Left ventricle myocardium superior (tissue), 1 donor: Measurements from ENCODE around the gene LCLAT1. TPM values are rescaled to one million over a fixed set of nuclear protein-coding genes. Genes with fewer than 3 reads are reported as not detected.

Experiments
- ATAC-seq: fragments of 200-7000 bp; cut with Tn5 transposase; one replicate; pipeline ENCODE4 v1.9.1; 2020; ENCODE audit warnings: mild to moderate bottlenecking, moderate library complexity
- DNase-seq: peaks from one replicate; pipeline ENCODE4 v3.0.0-alpha.2; 2020
- intact Hi-C: fragments of 100-400 bp; cut with micrococcal nuclease; formaldehyde crosslinking; loops from one replicate; pipeline ENCODE4 v1.11.0; 2022
- total RNA-seq: library from RNA; stranded (reverse); fragmentation: NEBNext Ultra II Directional; extraction: Animal tissue kit (Norgen Biotek cat#: 25700); gene quantifications from one replicate; pipeline ENCODE4 v1.2.1, GENCODE V29; 2021
- donor health status: DM: no; HTN: yes; CAD: no; lungs with severe emphysema.

The LCLAT1 gene
- total RNA-seq, 1 donor from 2014 or later: 33.9 TPM

DNA sequence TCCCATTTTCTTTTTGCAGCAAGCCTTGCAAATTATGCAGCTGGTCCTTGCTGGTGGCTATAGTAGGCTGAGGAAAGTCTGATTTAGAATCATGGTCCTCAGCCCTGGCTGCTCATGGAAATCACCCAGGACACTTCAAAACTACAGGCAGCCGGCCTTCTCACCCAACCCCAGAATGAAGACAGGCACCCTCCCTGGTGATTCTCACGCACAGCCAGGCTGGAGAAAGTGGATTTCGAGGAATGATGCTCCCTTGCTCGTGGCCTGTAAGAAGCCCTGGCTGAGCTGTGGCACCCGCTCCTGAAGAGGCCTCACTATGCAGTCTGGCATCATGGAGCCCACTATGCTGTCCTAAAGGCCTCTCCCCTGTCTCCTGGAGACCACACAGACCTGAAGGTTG, 202.8 kb downstream of the LCLAT1 start:
- ATAC-seq (no peak), DNase-seq (no peak)
- intact Hi-C loops: no loop called here

- intact Hi-C loops: no loop called here
- no peak for DNase-seq
- ATAC-seq: no peak
These were observed 205.3 kb downstream of the LCLAT1 start for GRCh38 chr2:30652271-30652915.

DNA sequence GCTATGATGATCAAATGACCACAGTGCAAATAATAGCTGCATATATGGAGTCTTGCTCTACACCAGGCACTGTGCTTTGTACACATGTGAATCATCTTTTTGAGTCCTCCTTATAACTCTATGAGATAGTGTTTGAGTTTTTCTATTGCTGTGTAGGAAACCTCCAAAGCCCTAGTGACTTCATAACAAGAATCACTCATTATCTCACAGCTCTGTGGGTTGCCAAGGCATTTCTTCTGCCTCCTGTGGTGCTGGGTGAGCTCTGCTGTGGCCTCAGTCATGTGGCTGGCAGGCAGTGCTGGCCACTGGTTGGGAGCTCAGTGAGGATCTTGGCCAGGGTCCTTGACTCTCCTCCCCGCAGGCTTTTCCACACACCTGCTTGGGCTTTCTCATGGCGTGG, 206.8 kb downstream of the LCLAT1 start:
- ATAC-seq: peak; percentile 86
- intact Hi-C loops: no loop called here

GRCh38 chr2:30654404-30654803, 207.4 kb downstream of the LCLAT1 start:
- DNase-seq (no peak), ATAC-seq (no peak)
- intact Hi-C loops: no loop called here

More for the DNA sequence above, 206.8 kb downstream of the LCLAT1 start:
- peak; percentile 67 for DNase-seq

- intact Hi-C loops: no loop called here
- ATAC-seq: no peak
These were observed 208.2 kb downstream of the LCLAT1 start for GRCh38 chr2:30655211-30655610.

DNA sequence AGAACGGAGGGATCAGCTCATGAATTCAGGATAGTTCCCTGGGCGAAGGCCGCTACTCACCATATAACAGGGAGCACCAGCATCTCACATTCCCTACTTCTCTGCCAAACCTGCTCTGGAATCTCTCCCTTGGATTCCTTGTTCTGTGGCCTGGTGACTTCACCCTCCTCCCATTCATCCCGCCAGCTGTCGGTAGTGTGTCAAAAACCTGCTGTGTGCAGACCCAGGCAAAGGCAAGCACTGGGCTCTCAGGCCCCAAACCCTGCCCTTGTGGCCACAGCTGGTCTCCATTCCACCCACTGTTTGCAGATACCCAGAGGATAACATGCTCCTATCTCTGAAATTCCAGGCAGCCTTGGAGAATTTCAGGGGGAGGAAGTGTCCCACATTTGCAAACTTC, 208.6 kb downstream of the LCLAT1 start:
- peak; percentile 62 for ATAC-seq
- DNase-seq: no peak
- intact Hi-C loops: no loop called here

More at GRCh38 chr2:30655211-30655610, 208.2 kb downstream of the LCLAT1 start:
- no peak for DNase-seq

GRCh38 chr2:30656079-30656478, 209.0 kb downstream of the LCLAT1 start:
- ATAC-seq: no peak

GRCh38 chr2:30661173-30662107, 214.4 kb downstream of the LCLAT1 start:
- ATAC-seq (no peak), DNase-seq (no peak)
- intact Hi-C loops: no loop called here

More at GRCh38 chr2:30656079-30656478, 209.0 kb downstream of the LCLAT1 start:
- intact Hi-C loops: no loop called here
- DNase-seq: no peak

- intact Hi-C loops: no loop called here
- ATAC-seq: no peak
- no peak for DNase-seq
These were observed 215.5 kb downstream of the LCLAT1 start for GRCh38 chr2:30662268-30663131.

DNA sequence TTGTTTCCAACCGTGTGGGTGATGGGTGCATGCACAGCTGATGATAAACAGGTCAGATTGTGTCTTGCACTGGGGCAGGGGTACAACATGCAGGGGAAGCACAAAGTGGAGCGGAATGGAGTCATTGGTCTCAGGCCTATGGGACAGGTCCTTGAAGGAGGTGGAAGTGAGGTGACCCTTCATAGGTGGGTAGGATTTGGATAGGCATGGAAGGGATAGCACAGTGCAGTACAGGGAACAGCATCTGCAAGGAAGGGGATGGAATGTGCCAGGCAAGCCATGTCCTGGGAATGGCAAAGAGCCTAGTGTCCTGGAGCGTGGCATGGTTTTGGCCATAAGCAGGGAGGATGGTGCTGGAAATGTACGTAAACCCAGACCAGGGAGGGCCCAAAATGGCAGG, 216.3 kb downstream of the LCLAT1 start:
- no peak for DNase-seq
- intact Hi-C loops: no loop called here
- ATAC-seq: no peak

- DNase-seq (no peak), ATAC-seq (no peak)
- intact Hi-C loops: no loop called here
These were observed 216.8 kb downstream of the LCLAT1 start for GRCh38 chr2:30663806-30664205.

- intact Hi-C loops: no loop called here
- ATAC-seq (no peak), DNase-seq (no peak)
These were observed 217.8 kb downstream of the LCLAT1 start for GRCh38 chr2:30664761-30665358.

DNA sequence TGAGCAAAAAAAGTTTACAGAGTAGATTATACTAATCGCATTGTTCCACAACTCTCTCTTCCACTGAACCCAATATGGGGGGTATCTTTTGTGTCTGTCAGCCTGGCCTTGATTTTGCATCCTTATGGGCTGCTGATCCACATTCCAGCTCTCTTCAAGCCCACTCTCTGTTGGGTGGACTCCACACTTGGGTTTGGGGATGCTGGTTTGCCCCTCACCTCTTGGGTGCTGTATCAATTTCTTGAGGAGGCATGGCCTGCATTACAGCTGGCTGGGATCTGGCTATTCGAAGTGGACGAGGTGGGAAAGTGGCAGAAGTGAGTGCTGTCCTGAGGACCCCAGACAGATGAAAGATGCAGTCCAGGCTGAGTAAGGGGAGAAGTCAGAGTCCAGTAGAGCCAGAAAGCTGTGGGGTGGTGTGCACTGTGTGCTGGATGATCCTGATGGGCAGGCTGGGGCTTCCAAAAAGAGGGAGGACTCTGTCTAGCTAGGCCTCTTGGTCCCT, 218.8 kb downstream of the LCLAT1 start:
- DNase-seq: no peak
- peak; percentile 33 for ATAC-seq
- intact Hi-C loops: no loop called here

GRCh38 chr2:30666266-30666874, 219.3 kb downstream of the LCLAT1 start:
- ATAC-seq (peak; percentile 80), DNase-seq (no peak)
- intact Hi-C loops: no loop called here

GRCh38 chr2:30670453-30670852, 223.4 kb downstream of the LCLAT1 start:
- intact Hi-C loops: no loop called here
- ATAC-seq (no peak), DNase-seq (no peak)

DNA sequence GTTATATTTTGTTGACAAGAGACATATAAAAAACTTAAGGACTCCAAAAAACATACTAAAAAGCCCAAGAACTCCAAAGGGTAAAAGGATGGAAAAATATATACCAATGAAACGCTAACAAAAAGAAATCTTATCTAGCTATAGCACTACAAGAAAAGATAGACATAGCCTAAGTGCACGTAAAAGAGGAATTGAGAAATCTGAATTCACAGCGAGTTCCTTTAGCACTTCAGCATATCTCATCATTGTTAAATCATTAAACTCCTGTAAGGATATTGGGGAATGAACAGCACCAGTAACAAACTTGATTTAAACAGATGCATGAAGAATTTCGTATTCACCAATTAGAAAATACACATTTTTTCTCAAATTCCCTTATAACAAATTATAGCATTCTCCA, 226.1 kb downstream of the LCLAT1 start:
- intact Hi-C loops: no loop called here
- no peak for ATAC-seq
- no peak for DNase-seq

DNA sequence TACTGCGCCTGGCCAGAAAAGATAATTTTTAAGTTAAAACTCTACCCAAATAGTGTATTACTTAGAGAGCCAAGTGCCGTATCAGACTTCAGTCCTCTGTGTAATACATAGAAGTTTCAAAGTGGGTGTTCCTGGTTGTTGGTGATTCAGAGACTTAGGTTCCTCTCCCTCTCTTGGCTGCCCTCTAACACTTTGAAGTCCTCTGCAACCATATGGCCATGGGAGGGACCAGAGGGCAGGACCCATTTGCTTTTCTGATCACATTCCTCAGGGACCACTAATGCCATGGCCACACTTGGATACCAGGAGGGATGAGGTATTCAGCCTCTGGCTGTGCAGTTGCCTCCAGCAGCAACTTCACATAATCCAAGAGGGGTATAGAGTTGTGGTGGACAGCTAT, 228.7 kb downstream of the LCLAT1 start:
- intact Hi-C loops: no loop called here
- no peak for ATAC-seq
- no peak for DNase-seq

DNA sequence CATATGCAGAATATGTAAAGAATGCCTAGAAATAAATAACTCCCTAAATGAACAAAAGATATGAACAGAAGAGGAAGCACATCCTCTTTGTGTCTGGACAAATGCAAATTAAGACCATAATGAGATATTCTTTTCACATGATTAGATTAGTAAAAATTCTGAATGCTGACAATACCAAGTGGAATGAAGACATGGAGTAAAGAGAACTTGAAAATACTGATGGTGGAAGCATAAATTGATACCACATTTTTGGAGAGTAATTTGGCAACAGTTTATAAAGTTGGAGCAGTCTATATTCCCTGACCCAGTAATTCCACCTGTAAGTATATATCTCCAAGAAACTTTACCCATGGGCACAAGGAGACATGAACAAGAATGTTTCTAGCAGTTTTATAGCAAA, 230.2 kb downstream of the LCLAT1 start:
- DNase-seq (no peak), ATAC-seq (no peak)
- intact Hi-C loops: no loop called here
